ENCODE measurements around the gene SUDS3.

The SUDS3 gene

GRCh38 chr12:118456741-118457140 lies 80.4 kb downstream of the SUDS3 start:
- no peak for DNase-seq

DNA sequence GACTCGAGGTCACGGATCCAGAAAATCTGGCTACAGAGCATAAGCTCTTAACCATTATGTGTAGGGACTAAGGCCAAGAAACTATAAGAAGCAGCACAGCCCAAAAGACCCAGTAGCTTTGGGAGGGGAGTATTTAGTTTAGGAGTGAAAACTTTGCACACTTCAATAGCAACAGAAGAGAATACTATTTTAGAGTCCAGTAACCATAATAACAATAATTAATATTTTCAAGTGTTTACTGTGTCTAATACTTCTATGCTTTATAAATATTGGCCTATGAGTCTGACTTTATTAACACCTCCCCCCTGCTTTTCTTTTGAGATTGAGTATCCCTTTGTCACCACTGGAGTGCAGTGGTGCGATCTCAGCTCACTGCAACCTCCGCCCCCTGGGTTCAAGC lies 82.8 kb downstream of the SUDS3 start:
- no peak for DNase-seq

DNA sequence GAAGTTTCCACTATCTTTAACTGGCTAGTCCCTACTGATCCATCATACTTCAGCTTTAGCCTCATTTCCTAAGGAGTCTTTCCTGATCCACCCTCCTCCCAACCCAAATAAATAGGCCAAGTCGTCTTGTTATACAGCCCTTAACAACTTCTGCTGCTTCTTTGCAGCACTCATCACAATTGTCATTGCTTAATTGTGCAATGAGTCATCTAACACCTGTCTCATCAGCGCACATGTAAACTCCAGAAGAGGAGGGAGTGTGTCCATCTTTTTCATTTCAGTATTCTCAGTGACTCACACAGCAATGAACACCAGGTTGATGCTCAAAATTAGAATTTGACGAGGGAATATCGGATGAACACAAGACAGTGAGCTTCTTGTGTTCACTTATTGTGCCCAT lies 87.3 kb downstream of the SUDS3 start:
- DNase-seq = no peak

- DNase-seq = no peak
Observed at GRCh38 chr12:118465706-118466105, 89.4 kb downstream of the SUDS3 start.

Data from NCI-H2107 (cell line).